Peyer's patch (tissue), 4 donors: Measurements from ENCODE around the gene ST3GAL2. TPM values are rescaled to one million over a fixed set of nuclear protein-coding genes. Genes with fewer than 3 reads are reported as not detected.
A peak's percentile ranks its signal among the peaks of the same experiment; 100 is the strongest.
"Not testable (repeated sequence)": the region's sequence is repeated elsewhere in the genome, so short reads cannot be mapped to it uniquely, and the experiment has no call there.

Experiments
- DNase-seq, 3 donors: peaks; one replicate each; pipeline ENCODE4 v3.0.0-alpha.2; 2017 to 2019
- H3K27ac ChIP-seq, 4 donors: fragments of 200-600 bp; sonication (generic); one replicate each; pipeline ENCODE4 v1.5.1; 2016 to 2019
- H3K27me3 ChIP-seq, 2 donors: fragments of 200-600 bp; sonication (generic); one replicate each; pipeline ENCODE4 v1.5.1; 2019
- H3K36me3 ChIP-seq, 3 donors: fragments of 200-600 bp; sonication (generic); one replicate each; pipeline ENCODE4 v1.5.1; 2016 to 2019
- H3K4me1 ChIP-seq, 4 donors: fragments of 200-600 bp; sonication (generic); one replicate each; pipeline ENCODE4 v1.5.1; 2016 to 2019
- H3K4me3 ChIP-seq, 4 donors: fragments of 200-600 bp; sonication (generic); 1 replicate in 3 of 4; 2 replicates in 1 of 4; pipeline ENCODE4 v1.5.1; 2016 to 2019; ENCODE audit warnings: mild to moderate bottlenecking in 1 of 4
- H3K9me3 ChIP-seq, 4 donors: fragments of 200-600 bp; sonication (generic); one replicate each; pipeline ENCODE4 v1.5.1; 2016 to 2019; ENCODE audit warnings: mild to moderate bottlenecking in 1 of 4
- POLR2A ChIP-seq, 2 donors: fragments of 450-650 bp; IDR thresholded peaks; one replicate each; pipeline ENCODE4 v1.5.1; 2017; ENCODE audit warnings: antibody characterized with exemption in 2 of 2, mild to moderate bottlenecking in 2 of 2, moderate library complexity in 2 of 2
- total RNA-seq, 4 donors: library from RNA; depleted of rRNA; stranded (reverse); fragments of >200 nt; gene quantifications; one replicate each; pipeline ENCODE4 v1.1.0, GENCODE V29; 2016
- TF ChIP-seq, protein P1 (sequence below), 6 experiments: fragments of 450-650 bp in 4 of 6; fragments of 200-600 bp in 2 of 6; sonication (generic) in 1 of 6; IDR thresholded peaks; one replicate each; pipeline ENCODE4 v1.5.1; 2017 to 2019; ENCODE audit warnings: antibody characterized with exemption in 6 of 6, mild to moderate bottlenecking in 3 of 6, moderate library complexity in 1 of 6

Gene ST3GAL2
- total RNA-seq, 4 donors from 2014 or later = 13.0 to 27.5 (median 19.6) TPM

DNA sequence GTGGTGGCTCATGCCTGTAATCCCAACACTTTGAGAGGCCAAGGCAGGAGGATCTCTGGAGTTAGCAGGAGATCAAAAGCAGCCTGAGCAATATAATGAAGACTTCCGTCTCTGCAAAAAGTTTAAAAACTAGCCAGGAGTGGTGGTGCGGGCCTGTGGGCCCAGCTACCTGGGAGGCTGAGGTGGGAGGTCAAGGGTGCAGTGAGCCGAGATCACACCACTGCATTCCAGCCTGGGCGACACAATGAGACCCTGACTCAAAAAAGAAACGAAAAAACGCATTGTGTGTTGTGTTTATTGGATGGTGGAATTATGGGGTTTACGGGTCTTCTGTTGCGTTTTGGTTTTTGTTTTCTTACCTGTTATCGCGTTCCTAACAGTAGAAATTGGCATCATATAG, 93.1 kb downstream of the ST3GAL2 start:
- Histone ChIP-seq H3K36me3 (peaks cover 0 to 6% (median 0%) of the 10 kb centered on the region in 3 donors), H3K27me3 (no peaks in the 10 kb centered on the region), H3K4me3 (peak overlapping the region; percentile 69 to 87 (median 73)), H3K9me3 (no peaks in the 10 kb centered on the region), H3K4me1 (peaks cover 0 to 20% (median 3%) of the 10 kb centered on the region in 4 donors), H3K27ac (peak overlapping the region in 1 of 4 donors; percentile 93)
- TF ChIP-seq POLR2A (IDR thresholded peaks at IDR 0.05) = no peak
- TF ChIP-seq, protein P1, sequence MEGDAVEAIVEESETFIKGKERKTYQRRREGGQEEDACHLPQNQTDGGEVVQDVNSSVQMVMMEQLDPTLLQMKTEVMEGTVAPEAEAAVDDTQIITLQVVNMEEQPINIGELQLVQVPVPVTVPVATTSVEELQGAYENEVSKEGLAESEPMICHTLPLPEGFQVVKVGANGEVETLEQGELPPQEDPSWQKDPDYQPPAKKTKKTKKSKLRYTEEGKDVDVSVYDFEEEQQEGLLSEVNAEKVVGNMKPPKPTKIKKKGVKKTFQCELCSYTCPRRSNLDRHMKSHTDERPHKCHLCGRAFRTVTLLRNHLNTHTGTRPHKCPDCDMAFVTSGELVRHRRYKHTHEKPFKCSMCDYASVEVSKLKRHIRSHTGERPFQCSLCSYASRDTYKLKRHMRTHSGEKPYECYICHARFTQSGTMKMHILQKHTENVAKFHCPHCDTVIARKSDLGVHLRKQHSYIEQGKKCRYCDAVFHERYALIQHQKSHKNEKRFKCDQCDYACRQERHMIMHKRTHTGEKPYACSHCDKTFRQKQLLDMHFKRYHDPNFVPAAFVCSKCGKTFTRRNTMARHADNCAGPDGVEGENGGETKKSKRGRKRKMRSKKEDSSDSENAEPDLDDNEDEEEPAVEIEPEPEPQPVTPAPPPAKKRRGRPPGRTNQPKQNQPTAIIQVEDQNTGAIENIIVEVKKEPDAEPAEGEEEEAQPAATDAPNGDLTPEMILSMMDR (IDR thresholded peaks at IDR 0.05) = no peak
- no peak for DNase-seq

- Histone ChIP-seq H3K36me3 (no peaks in the 10 kb centered on the region), H3K4me3 (no peak overlapping the region), H3K27ac (no peak overlapping the region), H3K27me3 (no peaks in the 10 kb centered on the region), H3K4me1 (peaks cover 0 to 8% (median 3%) of the 10 kb centered on the region in 4 donors), H3K9me3 (no peaks in the 10 kb centered on the region)
- DNase-seq = no peak
- TF ChIP-seq, protein P1 (IDR thresholded peaks at IDR 0.05) = no peak
- no peak for TF ChIP-seq POLR2A (IDR thresholded peaks at IDR 0.05)
Measured at GRCh38 chr16:70342016-70342415, 96.9 kb downstream of the ST3GAL2 start.

GRCh38 chr16:70341600-70341999, 97.3 kb downstream of the ST3GAL2 start:
- Histone ChIP-seq H3K9me3 (no peaks in the 10 kb centered on the region), H3K27me3 (no peaks in the 10 kb centered on the region), H3K27ac (no peak overlapping the region), H3K4me3 (no peak overlapping the region), H3K36me3 (peaks cover 0 to 3% (median 0%) of the 10 kb centered on the region in 3 donors), H3K4me1 (peaks cover 0 to 8% (median 3%) of the 10 kb centered on the region in 4 donors)
- TF ChIP-seq, protein P1 (IDR thresholded peaks at IDR 0.05) = no peak
- TF ChIP-seq POLR2A (IDR thresholded peaks at IDR 0.05) = no peak
- DNase-seq = no peak

- H3K9me3 ChIP-seq = no peaks in the 10 kb centered on the region
- H3K27ac ChIP-seq = no peak overlapping the region
- H3K27me3 ChIP-seq = no peaks in the 10 kb centered on the region
- peaks cover 0 to 36% (median 0%) of the 10 kb centered on the region in 3 donors for H3K36me3 ChIP-seq
- H3K4me3 ChIP-seq = no peak overlapping the region
- TF ChIP-seq, protein P1 (IDR thresholded peaks at IDR 0.05) = no peak
- TF ChIP-seq POLR2A (IDR thresholded peaks at IDR 0.05) = no peak
- no peaks in the 10 kb centered on the region for H3K4me1 ChIP-seq
- no peak for DNase-seq
Measured at GRCh38 chr16:70337814-70338213, 101.1 kb downstream of the ST3GAL2 start.

GRCh38 chr16:70332728-70333127, 106.2 kb downstream of the ST3GAL2 start:
- H3K4me1 ChIP-seq, DNase-seq, H3K27ac ChIP-seq, H3K27me3 ChIP-seq, H3K9me3 ChIP-seq, H3K4me3 ChIP-seq: not testable (repeated sequence)
- H3K36me3 ChIP-seq = peaks cover 0 to 81% (median 0%) of the 10 kb centered on the region in 3 donors

GRCh38 chr16:70331588-70332358, 107.1 kb downstream of the ST3GAL2 start:
- Histone ChIP-seq H3K27ac (no peak overlapping the region), H3K9me3 (no peaks in the 10 kb centered on the region), H3K36me3 (peaks cover 0 to 88% (median 0%) of the 10 kb centered on the region in 3 donors), H3K4me3 (no peak overlapping the region), H3K4me1 (no peaks in the 10 kb centered on the region), H3K27me3 (no peaks in the 10 kb centered on the region)
- DNase-seq = no peak
- TF ChIP-seq POLR2A (IDR thresholded peaks at IDR 0.05) = no peak
- TF ChIP-seq, protein P1 (IDR thresholded peaks at IDR 0.05) = peak in 4 of 6 experiments; percentile 32 to 34 (median 34)
